C1 segment of cervical spinal cord (tissue), 14 donors: Measurements from ENCODE around the gene MED14.
A peak's percentile ranks its signal among the peaks of the same experiment; 100 is the strongest.

Source experiments
- DNase-seq, 14 donors: peaks; one replicate each; lab custom pipeline; 2025; lab: John Stamatoyannopoulos, UW

Gene MED14

DNA sequence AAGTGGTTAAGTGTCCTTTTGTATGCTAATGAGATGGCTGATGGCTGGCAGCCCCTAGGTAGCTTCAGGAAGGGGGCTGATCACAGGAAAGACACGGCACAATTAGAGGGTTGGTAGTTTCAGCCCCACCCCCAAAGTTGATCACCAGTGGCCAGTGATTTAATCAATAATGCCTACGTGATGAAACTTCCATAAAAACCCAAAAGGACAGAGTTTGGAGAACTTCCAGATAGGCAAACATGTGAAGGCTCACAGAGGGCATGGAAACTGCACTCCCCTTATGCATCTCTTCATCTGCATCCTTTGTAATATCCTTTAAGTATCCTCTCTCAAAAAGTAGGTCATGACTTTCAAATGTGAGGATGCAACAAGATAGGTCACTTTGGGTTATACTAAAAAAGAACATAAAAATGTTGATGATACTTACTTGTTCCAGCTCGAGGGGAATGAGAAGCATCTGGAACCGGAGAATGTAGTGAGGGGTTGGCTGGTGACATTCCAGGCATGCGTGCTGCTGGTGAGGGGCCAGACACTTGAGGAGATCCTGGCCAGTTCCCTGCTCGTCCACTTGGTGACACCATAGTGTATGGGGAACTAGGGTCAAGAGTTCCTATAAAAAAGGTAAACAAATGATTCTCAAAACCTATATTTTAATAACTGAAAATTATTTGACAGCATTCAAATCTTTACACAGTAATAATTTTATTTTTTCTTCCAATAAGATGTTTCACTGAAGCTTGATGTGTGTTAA, 71.3 kb downstream of the MED14 start:
- peak in 1 of 14 donors; percentile 4 for DNase-seq

DNA sequence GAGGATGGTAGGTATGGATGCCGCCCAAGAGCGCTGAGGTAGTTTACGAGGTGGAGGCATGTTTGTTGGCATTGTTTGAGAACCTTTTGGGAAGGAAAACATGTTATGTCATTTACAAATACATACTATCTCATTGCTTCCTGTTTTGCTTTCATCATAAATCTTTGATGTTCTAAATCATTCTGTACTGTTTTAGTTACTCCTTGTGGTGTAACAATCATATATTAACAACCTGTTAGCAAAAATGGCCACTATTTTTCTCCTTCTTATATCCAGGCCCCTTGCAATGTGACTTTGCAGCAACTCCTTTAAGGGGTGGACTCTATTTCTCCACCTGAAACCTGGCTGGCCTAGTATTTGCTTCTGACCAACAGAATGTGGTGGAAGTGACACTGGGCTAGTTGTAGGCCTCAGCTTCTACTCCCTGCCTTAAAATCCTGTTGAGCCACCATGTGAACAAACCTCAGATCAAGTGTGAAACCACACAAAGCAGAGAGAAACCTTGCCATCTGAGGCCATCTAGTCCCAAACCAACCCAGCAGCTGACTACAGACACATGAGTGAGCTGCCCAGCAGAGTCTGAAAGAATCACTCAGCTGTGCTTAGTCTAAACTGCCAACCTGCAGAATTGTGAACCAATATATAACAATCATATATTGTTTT, 72.1 kb downstream of the MED14 start:
- no peak for DNase-seq

DNA sequence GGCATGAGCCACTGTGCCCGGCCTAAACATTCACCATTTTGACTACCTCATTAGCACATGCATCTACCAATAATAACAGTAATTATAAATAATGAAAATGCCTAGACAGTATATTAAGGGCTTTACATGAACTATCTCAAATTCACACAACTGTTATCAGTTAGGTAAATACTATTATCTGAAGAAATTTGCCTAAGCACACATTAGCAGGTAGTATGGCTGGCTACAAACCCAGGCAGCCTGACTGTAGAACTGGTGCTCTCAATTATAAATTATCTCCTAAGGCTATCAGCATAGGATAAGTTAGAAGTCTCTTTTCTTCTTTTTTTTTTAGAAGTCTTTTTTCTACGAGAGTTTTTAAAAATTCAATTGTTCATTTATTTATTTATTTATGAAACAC, 73.9 kb downstream of the MED14 start:
- DNase-seq: no peak

DNA sequence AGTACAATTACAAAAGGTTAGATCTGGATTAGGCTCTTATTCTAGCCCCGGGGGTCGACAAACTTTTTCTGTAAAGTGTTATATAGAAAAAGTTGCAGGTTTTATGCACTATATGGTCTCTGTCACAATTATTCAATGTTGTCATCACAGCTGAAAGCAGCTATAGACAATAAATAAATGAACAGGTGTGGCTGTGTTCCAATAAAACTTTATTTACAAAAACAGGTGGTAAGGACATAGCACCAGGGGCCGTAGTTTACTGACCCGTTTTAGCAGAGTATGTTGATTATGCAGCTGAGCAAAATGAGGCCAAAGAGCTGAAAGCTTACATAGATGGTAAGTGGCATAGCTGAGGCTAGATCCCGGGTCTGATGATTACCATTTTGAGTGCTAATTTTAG, 75.0 kb downstream of the MED14 start:
- DNase-seq: no peak

- no peak for DNase-seq
Observed at GRCh38 chrX:40653535-40653934, 81.8 kb downstream of the MED14 start.

- DNase-seq: no peak
Observed at GRCh38 chrX:40652664-40653063, 82.7 kb downstream of the MED14 start.

- peak in 10 of 14 donors; percentile 1 to 49 (median 23) for DNase-seq
Observed at GRCh38 chrX:40651620-40652223, 83.6 kb downstream of the MED14 start.

DNA sequence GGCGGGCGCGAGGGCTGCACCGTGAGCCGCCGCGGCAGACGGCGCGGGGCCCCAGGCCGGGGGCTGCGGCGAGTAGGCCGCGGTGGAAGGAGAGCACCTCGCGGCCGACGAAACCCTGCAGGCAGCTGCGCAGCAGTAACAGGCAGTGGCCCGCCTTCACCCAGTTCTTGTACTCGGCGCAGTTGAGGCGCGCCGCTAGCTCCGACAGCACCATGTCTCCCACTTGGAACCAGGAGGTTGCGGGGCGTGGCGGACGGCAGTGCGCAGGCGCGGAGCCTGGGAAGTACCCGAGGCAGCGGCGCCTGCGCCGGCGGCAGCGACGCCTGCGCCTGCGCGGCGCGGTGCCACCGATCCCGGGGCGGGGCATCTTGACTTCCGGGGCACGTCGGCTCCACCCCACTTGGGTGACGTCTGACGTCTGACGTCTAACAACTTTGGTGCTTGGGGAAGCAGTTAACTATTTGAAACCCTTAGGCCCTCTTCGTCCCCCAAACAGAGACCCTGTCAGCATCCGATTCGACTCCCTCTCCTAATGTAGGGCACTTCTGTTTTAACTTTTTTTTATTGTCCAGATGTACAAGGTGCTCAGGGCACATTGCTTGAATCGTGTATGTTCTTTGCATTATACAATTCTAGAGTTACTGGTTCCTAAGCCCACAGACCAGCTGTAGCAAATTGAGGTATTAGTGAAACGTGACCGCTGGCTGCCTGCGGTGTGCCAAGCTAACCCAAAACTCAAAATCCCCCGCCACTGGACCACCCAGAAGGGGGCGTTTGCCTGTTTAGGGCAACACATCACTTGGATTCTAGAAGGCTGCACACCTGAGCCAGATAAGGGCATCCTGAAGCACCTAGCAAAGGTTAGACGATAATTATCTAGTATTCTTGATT, 87.8 kb downstream of the MED14 start, which contains the start of gene CXorf38:
Gene CXorf38, minus strand, starts transcription at position 255 of the 891 bp plus-strand sequence. Its CDS starts 41 bp downstream, at position 214.
- DNase-seq: peak; percentile 35 to 94 (median 82)

DNA sequence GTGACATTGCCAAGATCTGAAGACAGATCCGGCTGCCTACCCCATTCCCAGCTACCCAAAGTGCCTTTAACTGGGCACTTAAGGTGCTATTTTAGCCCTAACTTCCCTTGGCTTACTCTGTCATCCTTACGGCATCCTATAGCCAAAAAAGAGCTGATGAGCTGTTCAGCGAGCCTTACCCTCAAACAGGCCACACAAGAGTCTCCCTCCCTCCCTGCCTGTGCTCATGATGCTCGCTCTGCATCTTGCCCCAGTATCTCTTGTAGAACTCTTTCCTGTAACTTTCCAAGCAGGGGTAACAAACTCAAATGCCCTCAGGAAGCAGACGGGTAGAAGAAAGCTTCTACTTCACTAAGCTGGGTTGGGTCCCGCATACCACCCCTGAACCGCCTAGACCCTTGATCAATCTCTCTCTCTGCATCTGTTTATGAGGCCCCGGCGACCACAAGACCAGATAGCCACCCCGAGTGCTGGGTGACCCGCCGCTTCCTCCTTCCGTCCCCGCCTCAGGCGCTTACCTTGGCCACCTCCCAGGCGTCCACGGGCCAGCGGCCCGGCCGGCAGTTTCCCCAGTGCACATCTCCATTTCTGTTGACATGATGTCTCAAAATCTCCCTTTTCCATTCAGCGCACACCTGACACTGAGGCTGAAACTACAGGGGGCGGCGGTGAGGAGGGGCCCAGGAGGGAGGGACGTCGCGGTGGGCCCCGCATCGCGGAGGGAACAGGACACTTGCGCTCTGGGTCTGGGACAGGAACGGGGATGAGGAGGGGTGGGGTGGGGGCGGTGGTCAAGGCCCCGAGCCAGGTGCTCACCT, 88.6 kb downstream of the MED14 start:
- peak in 6 of 14 donors; percentile 6 to 49 (median 33) for DNase-seq

- DNase-seq: peak in 11 of 14 donors; percentile 3 to 66 (median 45)
Observed at GRCh38 chrX:40644821-40645358, 90.5 kb downstream of the MED14 start.

GRCh38 chrX:40644176-40644575, 91.2 kb downstream of the MED14 start:
- no peak for DNase-seq

DNA sequence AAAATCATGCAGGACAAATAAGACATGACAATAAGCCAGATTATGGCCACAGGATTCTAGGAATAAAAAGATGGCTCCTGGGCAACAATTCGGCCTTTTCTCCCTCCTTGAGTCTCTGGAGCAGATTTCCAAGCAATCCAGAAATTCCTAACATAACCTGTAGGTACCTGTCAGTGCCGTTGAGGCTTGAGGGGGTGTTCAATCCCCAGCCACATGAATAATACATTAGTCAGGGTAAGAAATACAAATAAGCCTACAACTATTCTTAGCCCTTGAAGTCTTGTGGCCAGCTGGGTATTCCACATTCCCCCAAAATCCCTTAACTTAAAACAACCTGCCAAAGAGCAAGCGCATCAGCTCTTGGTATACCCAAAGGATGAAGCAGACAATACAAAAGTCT, 97.7 kb downstream of the MED14 start:
- DNase-seq: no peak

DNA sequence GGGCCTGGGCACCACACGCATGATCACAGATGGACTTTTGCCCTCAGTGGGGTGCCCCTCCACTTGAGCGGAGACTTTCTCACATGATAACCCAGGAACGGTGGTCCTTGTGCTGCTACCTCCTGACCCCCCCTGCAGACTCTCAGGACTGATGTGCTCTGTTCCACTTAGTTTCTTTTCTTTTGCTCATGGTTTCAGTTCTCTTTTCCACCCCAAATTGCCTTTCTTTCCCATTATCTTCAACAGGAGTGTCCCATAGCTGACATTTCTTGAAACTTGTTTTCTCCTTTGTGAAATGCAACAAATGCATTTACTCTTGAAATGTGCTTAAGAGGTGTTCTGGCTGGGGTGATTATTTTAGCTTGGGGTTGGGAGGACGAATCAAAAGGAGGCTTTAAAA, 103.1 kb downstream of the MED14 start:
- no peak for DNase-seq

GRCh38 chrX:40628506-40628905, 106.8 kb downstream of the MED14 start:
- DNase-seq: no peak

DNA sequence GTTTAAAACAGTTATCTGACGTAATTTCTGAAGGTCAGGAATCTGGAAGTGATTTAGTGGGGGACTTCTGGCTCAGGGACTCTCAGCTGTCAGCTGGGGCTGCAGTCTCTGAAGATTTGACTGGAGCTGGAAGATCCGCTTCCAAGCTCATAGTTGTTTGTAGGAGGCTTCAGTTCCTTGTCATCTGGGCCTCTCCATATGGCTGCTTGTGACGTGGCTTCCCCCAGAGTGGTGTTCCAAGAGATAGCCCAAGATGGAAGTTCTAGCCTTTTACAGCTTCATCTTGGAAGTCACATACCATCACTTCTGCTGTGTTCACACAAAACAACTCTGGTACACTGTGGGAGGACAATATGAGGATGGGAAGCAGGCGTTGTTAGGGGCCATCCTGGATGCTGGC, 110.0 kb downstream of the MED14 start:
- DNase-seq: no peak

DNA sequence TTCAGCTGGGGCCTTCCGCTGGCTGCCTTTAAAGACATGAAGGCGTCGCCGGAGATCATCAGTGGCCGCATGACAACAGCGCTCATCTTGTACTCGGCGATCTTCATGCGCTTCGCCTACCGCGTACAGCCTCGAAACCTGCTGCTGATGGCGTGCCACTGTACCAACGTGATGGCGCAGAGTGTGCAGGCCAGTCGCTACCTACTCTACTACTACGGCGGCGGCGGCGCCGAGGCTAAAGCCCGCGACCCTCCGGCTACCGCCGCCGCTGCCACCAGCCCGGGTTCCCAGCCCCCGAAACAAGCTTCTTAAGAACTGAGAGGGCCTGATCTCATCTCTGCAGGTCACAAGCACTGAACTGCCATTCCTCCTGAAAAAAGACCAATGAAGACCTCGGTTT, 111.7 kb downstream of the MED14 start:
- DNase-seq: no peak

GRCh38 chrX:40623139-40623536, 112.2 kb downstream of the MED14 start, which contains the start of gene MPC1L:
TSS of gene MPC1L (plus strand) at chrX:40623428. CDS start at chrX:40623566, 138 bp downstream.
- no peak for DNase-seq

- no peak for DNase-seq
Observed at GRCh38 chrX:40622479-40623138, 112.7 kb downstream of the MED14 start.

DNA sequence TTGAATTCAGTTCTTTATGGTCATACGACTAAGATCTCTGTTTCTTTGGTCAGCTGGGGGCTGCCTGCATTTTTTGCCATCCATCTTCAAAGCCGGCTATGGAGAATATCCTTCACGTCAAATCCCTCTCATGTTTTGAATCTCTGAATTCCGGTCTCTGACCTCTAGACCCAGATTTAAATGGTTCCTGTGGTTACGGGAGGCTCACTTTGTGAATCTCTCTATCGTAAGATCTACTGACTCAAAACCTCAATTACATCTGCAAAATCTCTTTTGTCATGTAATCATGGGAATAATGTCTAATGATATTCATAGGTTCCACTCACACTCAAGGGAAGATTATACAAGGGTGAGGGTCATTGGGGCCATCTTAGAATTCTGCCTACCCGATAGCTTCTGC, 117.8 kb downstream of the MED14 start:
- no peak for DNase-seq

DNA sequence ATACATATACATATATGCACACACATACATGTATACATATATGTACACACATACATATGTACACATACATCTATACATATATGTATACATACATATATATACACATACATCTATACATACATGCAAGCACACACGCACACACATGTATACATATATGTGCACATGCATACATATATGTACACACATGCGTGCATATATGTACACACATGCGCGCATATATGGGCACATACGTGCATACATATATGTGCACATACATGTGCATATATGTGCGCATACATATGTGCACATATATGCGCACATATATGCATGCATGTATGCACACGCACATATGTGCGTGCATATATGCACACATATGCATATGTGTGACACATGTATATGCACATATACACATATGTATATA, 119.4 kb downstream of the MED14 start:
- DNase-seq: no peak
